Neural cell (in vitro differentiated cells): Measurements from ENCODE around the gene B3GALT5. TPM values are rescaled to one million over a fixed set of nuclear protein-coding genes. Genes with fewer than 3 reads are reported as not detected.

Experiments
- H2AFZ ChIP-seq: fragments of 200-600, 300-800 bp; sonication (generic), shearing (Covaris generic); 2 replicates; pipeline ENCODE4 v1.6.0; 2014; ENCODE audit warnings: low read depth, mild to moderate bottlenecking, antibody characterized with exemption, low read length, moderate library complexity
- H3F3A ChIP-seq: fragments of 200-600 bp; shearing (Covaris generic); 2 replicates; pipeline ENCODE4 v1.6.1; 2016; ENCODE audit warnings: mild to moderate bottlenecking, moderate library complexity, mixed read lengths, antibody characterized with exemption, low read length; ENCODE audit not compliant: insufficient read depth, poor library complexity, severe bottlenecking
- H3K27ac ChIP-seq: fragments of 200-600, 300-800 bp; sonication (generic), shearing (Covaris generic); 2 replicates; pipeline ENCODE4 v1.5.1; 2014; ENCODE audit warnings: mild to moderate bottlenecking, low read length, moderate library complexity
- H3K27me3 ChIP-seq: fragments of 300-800, 200-600 bp; sonication (generic), shearing (Covaris generic); 2 replicates; pipeline ENCODE4 v1.6.0; 2014; ENCODE audit warnings: mild to moderate bottlenecking, low read depth, low read length, moderate library complexity; ENCODE audit not compliant: insufficient read depth
- H3K36me3 ChIP-seq: fragments of 300-800, 200-600 bp; sonication (generic), shearing (Covaris generic); 2 replicates; pipeline ENCODE4 v1.5.1; 2014; ENCODE audit warnings: mild to moderate bottlenecking, antibody characterized with exemption, low read length, moderate library complexity; ENCODE audit not compliant: insufficient read depth
- H3K4me2 ChIP-seq: fragments of 300-800, 200-600 bp; sonication (generic), shearing (Covaris generic); 2 replicates; pipeline ENCODE4 v1.6.0; 2014; ENCODE audit warnings: mild to moderate bottlenecking, low read length
- H3K4me3 ChIP-seq: fragments of 300-800, 200-600 bp; sonication (generic), shearing (Covaris generic); 2 replicates; pipeline ENCODE4 v1.5.1; 2014; ENCODE audit warnings: mild to moderate bottlenecking, low read length, moderate library complexity
- H3K79me2 ChIP-seq: fragments of 200-600 bp; shearing (Covaris generic); replicated peaks from 2 replicates; pipeline ENCODE4 v1.6.0; 2014; ENCODE audit warnings: mild to moderate bottlenecking, low read length, moderate library complexity; ENCODE audit not compliant: insufficient read depth
- H3K9ac ChIP-seq: fragments of 300-800, 200-600 bp; sonication (generic), shearing (Covaris generic); 2 replicates; pipeline ENCODE4 v1.6.1; 2016; ENCODE audit warnings: mild to moderate bottlenecking, low read length, mixed read lengths
- H3K9me2 ChIP-seq: fragments of 200-600 bp; shearing (Covaris generic); 2 replicates; pipeline ENCODE4 v1.6.1; 2016; ENCODE audit warnings: mild to moderate bottlenecking, low read length, mixed read lengths; ENCODE audit not compliant: insufficient read depth
- H3K9me3 ChIP-seq: fragments of 200-600, 300-800 bp; sonication (generic), shearing (Covaris generic); 2 replicates; pipeline ENCODE4 v1.6.1; 2016; ENCODE audit warnings: mild to moderate bottlenecking, mixed run types, low read length, moderate library complexity, mixed read lengths
- H4K20me1 ChIP-seq: fragments of 200-600 bp; shearing (Covaris generic); 2 replicates; pipeline ENCODE4 v1.6.1; 2016; ENCODE audit warnings: mild to moderate bottlenecking, mixed run types; ENCODE audit not compliant: insufficient read depth
- CTCF ChIP-seq: fragments of 450-650 bp; IDR thresholded peaks from 2 replicates; pipeline ENCODE4 v1.5.1; 2014; ENCODE audit warnings: antibody characterized with exemption, mild to moderate bottlenecking, moderate library complexity; ENCODE audit not compliant: poor library complexity, severe bottlenecking
- EP300 ChIP-seq: fragments of 450-650 bp; conservative IDR thresholded peaks from 2 replicates; pipeline ENCODE4 v1.6.1; 2014; ENCODE audit warnings: antibody characterized with exemption, mild to moderate bottlenecking, moderate library complexity; ENCODE audit not compliant: poor library complexity, severe bottlenecking
- EZH2 ChIP-seq: fragments of 200-600, 300-800 bp; shearing (Covaris generic), sonication (generic); IDR thresholded peaks from 2 replicates; pipeline ENCODE4 v1.6.1; 2014; ENCODE audit warnings: antibody characterized with exemption, low read length, borderline replicate concordance, mild to moderate bottlenecking; ENCODE audit not compliant: insufficient read depth, poor library complexity, severe bottlenecking
- MXI1 ChIP-seq: fragments of 450-650 bp; conservative IDR thresholded peaks from 2 replicates; pipeline ENCODE4 v1.6.1; 2014; ENCODE audit warnings: antibody characterized with exemption, mild to moderate bottlenecking; ENCODE audit not compliant: poor library complexity, severe bottlenecking
- POLR2AphosphoS5 ChIP-seq: IDR thresholded peaks from 2 replicates; pipeline ENCODE4 v1.6.1; 2012
- RAD21 ChIP-seq: fragments of 450-650 bp; conservative IDR thresholded peaks from 2 replicates; pipeline ENCODE4 v1.6.1; 2014; ENCODE audit warnings: antibody characterized with exemption, mild to moderate bottlenecking, moderate library complexity
- SMC3 ChIP-seq: fragments of 450-650 bp; conservative IDR thresholded peaks from 2 replicates; pipeline ENCODE4 v1.6.1; 2014; ENCODE audit warnings: antibody characterized with exemption, mild to moderate bottlenecking, moderate library complexity; ENCODE audit not compliant: poor library complexity
- TAF1 ChIP-seq: IDR thresholded peaks from 2 replicates; pipeline ENCODE4 v1.6.1; 2012; ENCODE audit warnings: low read depth
- polyA plus RNA-seq: library from polyadenylated mRNA; depleted of rRNA; stranded (reverse); fragments of >200 nt; gene quantifications from 2 replicates; pipeline ENCODE4 v1.2.3, GENCODE V29; 2014
- TF ChIP-seq, protein P1 (sequence below): IDR thresholded peaks from 2 replicates; pipeline ENCODE4 v1.6.1; 2012; ENCODE audit warnings: borderline replicate concordance

B3GALT5 gene
- polyA plus RNA-seq, 1 donor from 2014 or later = 0.50 TPM

DNA sequence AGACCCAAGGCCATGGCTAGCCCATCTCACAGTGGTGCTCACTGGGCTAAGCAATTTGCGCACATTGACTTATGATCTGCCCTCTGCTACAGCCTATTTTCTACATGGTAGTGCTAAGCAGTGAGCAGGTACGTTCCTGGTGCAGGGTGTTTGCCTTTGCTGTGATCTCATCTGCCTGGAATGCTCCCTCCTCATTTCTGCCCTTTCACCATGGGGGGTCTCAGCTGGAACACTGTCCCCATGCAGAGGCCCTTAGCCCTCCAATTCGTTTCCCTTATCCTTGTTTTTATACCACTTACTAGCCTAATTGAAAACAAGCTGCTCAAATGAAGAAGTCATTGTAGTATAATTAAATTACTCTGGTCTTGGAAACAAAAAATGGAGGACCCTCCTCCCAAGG lies 2.0 kb upstream of the B3GALT5 start:
- TF ChIP-seq MXI1 = no peak
- no peak for TF ChIP-seq POLR2AphosphoS5
- TF ChIP-seq, protein P1, sequence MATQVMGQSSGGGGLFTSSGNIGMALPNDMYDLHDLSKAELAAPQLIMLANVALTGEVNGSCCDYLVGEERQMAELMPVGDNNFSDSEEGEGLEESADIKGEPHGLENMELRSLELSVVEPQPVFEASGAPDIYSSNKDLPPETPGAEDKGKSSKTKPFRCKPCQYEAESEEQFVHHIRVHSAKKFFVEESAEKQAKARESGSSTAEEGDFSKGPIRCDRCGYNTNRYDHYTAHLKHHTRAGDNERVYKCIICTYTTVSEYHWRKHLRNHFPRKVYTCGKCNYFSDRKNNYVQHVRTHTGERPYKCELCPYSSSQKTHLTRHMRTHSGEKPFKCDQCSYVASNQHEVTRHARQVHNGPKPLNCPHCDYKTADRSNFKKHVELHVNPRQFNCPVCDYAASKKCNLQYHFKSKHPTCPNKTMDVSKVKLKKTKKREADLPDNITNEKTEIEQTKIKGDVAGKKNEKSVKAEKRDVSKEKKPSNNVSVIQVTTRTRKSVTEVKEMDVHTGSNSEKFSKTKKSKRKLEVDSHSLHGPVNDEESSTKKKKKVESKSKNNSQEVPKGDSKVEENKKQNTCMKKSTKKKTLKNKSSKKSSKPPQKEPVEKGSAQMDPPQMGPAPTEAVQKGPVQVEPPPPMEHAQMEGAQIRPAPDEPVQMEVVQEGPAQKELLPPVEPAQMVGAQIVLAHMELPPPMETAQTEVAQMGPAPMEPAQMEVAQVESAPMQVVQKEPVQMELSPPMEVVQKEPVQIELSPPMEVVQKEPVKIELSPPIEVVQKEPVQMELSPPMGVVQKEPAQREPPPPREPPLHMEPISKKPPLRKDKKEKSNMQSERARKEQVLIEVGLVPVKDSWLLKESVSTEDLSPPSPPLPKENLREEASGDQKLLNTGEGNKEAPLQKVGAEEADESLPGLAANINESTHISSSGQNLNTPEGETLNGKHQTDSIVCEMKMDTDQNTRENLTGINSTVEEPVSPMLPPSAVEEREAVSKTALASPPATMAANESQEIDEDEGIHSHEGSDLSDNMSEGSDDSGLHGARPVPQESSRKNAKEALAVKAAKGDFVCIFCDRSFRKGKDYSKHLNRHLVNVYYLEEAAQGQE = no peak
- Histone ChIP-seq H3K36me3 (no peaks in the 10 kb centered on the region), H2AFZ (no peak overlapping the region), H3K9me3 (no peaks in the 10 kb centered on the region), H3K27me3 (peaks cover 18% of the 10 kb centered on the region), H3F3A (no peaks in the 10 kb centered on the region), H3K9ac (no peak overlapping the region), H3K4me3 (no peak overlapping the region), H3K9me2 (no peaks in the 10 kb centered on the region), H3K79me2 (no peaks in the 10 kb centered on the region), H4K20me1 (no peaks in the 10 kb centered on the region), H3K27ac (no peak overlapping the region), H3K4me2 (no peak overlapping the region)

- H3K9ac ChIP-seq = no peak overlapping the region
- H3K9me3 ChIP-seq = no peaks in the 10 kb centered on the region
- H3K27me3 ChIP-seq = peaks cover 18% of the 10 kb centered on the region
- H3K4me2 ChIP-seq = no peak overlapping the region
- no peak for TF ChIP-seq SMC3
- no peak for TF ChIP-seq EZH2
- TF ChIP-seq POLR2AphosphoS5 = no peak
- no peak for TF ChIP-seq CTCF
- TF ChIP-seq, protein P1 = no peak
- no peak for TF ChIP-seq TAF1
- TF ChIP-seq EP300 = no peak
- no peak for TF ChIP-seq MXI1
- TF ChIP-seq RAD21 = no peak
- H3K4me3 ChIP-seq = no peak overlapping the region
- H3K36me3 ChIP-seq = no peaks in the 10 kb centered on the region
- no peak overlapping the region for H2AFZ ChIP-seq
- H3K9me2 ChIP-seq = no peaks in the 10 kb centered on the region
- no peaks in the 10 kb centered on the region for H3F3A ChIP-seq
- H4K20me1 ChIP-seq = no peaks in the 10 kb centered on the region
- no peak overlapping the region for H3K27ac ChIP-seq
- no peaks in the 10 kb centered on the region for H3K79me2 ChIP-seq
Measured at GRCh38 chr21:39611551-39612190, 1.1 kb upstream of the B3GALT5 start.
